GM12891 (cell line): ENCODE results near the gene BACH2.

ENCODE experiments used
- DNase-seq: peaks from one replicate; pipeline ENCODE4 v3.0.0; 2011; ENCODE audit warnings: low spot score; ENCODE audit not compliant: insufficient read length
- FAIRE-seq: peaks from 2 replicates; lab custom pipeline; 2011; peaks lifted over from hg19 to GRCh38; lab: Jason Lieb, UNC
- PAX5 ChIP-seq: IDR thresholded peaks from 2 replicates; pipeline ENCODE4 v1.6.1; 2011; ENCODE audit warnings: low read length, moderate library complexity, mild to moderate bottlenecking; ENCODE audit not compliant: insufficient read depth, severe bottlenecking
- POLR2A ChIP-seq: IDR thresholded peaks from 2 replicates; pipeline ENCODE4 v1.6.1; 2011; ENCODE audit warnings: low read depth, low read length, control low read depth
- POLR2AphosphoS5 ChIP-seq: IDR thresholded peaks from 2 replicates; pipeline ENCODE4 v1.6.1; 2011; ENCODE audit warnings: low read depth, low read length, control low read depth
- POU2F2 ChIP-seq: IDR thresholded peaks from 2 replicates; pipeline ENCODE4 v1.6.1; 2011; ENCODE audit warnings: low read depth, mild to moderate bottlenecking, control low read depth, low read length, moderate library complexity
- SPI1 ChIP-seq: IDR thresholded peaks from 2 replicates; pipeline ENCODE4 v1.6.1; 2011; ENCODE audit warnings: low read depth, low read length, control low read depth
- TAF1 ChIP-seq: IDR thresholded peaks from 2 replicates; pipeline ENCODE4 v1.6.1; 2011; ENCODE audit warnings: low read depth, low read length, control low read depth

BACH2 gene

DNA sequence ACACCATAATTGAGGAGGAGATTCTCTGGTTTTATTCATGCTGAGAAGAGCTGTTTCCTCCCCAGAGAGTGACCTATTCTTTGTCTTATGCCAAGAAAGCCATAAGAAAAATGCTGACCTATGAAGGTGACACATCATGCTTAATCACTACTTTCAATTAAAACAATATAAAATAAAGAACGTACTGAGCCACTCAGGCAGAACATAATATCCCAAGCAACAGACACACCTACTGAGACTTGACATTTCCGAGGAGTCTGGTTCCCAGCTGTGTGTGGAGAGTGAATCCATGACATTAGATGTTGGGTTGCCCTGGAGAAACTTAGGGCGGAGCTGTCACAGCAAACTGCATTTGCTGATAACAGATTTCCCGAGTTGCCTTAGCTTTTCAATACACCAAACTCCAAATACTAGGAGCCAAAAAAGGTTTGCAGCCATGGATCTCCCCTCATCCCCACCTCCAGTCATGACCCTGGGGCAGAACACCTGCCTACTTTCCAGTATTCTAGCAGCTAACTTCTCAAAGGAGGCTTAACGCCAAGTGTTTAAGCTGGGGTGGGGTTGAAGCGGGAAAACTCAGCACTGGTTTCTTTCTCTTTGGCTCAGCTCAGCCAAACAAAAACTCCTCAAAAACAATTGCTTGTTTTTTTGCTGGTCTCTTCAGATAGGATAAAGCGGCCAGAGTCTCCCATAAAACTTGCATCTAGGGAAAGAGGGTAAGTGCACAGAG, 92.2 kb downstream of the BACH2 start:
- TF ChIP-seq POU2F2 (no peak), POLR2AphosphoS5 (no peak), SPI1 (no peak), POLR2A (no peak), TAF1 (no peak), PAX5 (no peak)
- no peak for FAIRE-seq
- DNase-seq, result no peak

DNA sequence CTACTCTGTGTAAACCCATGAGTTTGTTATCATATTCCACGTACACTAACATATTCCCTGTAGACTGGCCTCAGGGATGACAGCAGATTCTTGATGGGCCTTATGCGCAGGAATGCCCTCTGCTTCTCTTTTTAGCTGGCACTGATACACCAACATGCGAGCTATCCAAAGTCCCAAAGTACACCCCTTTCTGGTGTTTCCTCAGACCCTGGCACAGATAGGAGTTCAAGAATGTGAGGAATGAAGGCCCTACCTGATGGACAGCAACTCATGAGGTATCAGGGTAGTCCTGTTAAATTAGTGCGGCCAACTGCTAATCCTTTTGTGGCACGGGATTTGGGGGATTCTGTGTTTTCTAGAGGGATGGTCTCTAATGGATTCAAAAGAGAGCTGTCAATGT, 93.0 kb downstream of the BACH2 start:
- FAIRE-seq, result no peak
- TF ChIP-seq PAX5 (no peak), POLR2AphosphoS5 (no peak), POLR2A (no peak), POU2F2 (no peak), SPI1 (no peak), TAF1 (no peak)
- DNase-seq, result no peak

- TF ChIP-seq POU2F2, result no peak
- DNase-seq, result no peak
- no peak for FAIRE-seq
Measured at GRCh38 chr6:90202156-90202555, 94.5 kb downstream of the BACH2 start.

DNA sequence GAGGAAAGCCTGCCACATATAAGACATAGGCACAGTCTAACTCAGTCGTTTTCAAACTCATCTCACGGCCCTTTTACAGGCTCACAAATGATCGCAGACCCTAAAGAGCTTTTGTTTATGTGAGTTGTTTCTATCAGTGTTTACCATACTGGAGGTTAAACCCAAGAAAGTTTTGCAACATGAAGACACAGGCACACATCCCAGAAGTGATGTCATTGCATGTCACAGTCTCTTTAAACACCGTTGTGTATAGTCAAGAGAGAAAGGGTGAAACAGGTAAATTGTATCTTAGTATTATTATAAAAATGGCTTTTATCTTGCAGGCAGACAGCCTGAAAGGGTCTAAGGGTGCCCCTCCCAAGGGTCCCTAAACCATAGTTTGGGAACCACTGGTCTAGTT, 96.7 kb downstream of the BACH2 start:
- DNase-seq, result no peak
- FAIRE-seq, result no peak
- TF ChIP-seq TAF1, result no peak
- no peak for TF ChIP-seq POU2F2
- no peak for TF ChIP-seq SPI1
- no peak for TF ChIP-seq POLR2A
- no peak for TF ChIP-seq PAX5
- TF ChIP-seq POLR2AphosphoS5, result no peak

DNA sequence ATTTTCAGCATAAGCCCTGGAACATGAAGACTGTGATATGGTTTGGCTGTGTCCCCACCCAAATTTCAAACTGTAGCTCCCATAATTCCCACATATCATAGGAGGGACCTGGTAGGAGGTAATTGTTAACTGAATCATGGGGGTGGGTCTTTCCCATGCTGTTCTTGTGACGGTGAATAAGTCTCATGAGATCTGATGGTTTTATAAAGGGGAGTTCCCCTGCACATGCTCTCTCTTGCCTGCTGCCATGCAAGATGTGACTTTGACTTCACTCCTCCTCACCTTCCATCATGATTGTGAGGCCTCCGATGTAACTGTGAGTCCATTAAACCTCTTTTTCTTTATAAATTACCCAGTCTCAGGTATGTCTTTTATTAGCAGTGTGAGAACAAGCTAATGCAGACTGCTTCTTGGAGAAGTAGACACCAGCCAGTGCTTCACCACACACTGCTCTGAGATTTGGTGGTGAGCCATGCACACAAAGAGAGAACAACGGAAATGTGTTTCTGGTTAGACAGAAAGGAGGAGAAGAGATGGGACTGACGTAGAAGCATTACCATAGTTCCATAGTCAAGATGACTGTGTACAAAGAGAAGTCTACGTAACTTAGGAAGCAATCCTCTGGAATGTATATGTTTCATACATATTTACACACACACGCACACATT, 97.8 kb downstream of the BACH2 start:
- TF ChIP-seq PAX5 (no peak), POU2F2 (no peak), SPI1 (no peak), POLR2AphosphoS5 (no peak), TAF1 (no peak), POLR2A (no peak)
- FAIRE-seq (no peak), DNase-seq (no peak)

DNA sequence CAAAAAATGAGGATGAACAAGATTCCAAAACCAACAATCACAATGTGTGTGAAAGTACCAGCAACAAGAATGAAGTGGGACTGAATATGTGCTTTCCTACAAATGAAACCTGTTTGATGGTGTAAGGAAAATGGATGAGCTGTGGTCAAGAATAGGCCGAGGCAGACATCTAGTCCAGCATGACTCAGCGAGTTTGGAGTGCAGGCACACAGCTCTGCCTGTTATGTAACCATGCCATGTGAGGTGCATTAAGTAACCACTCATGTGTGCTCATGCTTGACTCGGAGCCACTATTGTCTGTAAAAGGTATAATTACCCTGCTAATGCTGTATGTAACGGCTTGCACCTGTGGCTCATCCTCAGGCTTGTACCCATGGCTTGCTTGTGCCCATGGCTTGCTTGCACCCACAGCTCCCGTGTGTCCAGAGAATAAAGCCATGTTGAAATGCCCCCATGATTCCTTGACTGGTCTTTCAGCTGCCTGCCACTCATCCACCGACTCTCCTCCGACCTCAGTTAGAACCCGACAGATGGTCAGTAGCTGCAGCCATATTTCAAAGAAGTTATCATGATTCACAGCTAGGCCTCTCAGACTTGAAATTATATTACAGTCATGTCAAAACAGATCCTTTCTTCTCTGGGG, 98.7 kb downstream of the BACH2 start:
- FAIRE-seq (no peak), DNase-seq (no peak)
- no peak for TF ChIP-seq TAF1
- no peak for TF ChIP-seq SPI1
- TF ChIP-seq POU2F2, result no peak
- TF ChIP-seq PAX5, result no peak
- no peak for TF ChIP-seq POLR2AphosphoS5
- no peak for TF ChIP-seq POLR2A

DNA sequence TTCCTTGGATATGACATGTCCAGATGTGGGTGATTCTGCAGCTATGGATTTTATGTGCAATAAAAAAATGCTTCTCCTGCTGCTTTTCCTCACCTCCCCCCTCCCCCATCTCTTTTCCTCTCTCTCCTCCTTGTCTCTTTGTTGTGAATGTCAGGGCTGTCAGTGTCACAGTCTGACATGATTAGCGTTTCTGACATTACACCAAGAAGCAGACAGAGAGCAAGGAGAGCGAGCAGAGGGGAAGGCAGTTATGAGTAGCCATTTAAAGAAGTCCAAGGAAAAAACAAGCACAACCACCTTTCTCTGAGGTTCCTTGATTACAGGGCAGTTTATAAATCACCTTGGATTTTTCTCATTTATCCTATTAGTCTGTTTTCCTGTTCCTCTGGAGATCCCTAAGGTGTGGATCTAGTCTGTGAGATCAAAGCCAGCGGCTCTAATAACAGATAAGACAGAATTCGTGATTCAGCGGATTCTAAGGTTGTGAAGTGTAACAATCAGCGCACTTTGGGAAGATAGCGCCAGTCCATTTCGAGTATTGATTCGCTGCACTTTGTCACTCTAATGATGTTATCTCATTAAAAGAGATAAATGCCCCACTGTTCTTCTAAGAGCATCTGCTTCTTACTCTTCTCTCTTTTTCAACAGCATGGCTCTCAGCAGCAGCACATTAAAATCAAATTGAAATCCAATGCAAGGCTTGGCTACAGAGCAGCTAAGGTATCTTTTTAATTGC, 101.4 kb downstream of the BACH2 start:
- TF ChIP-seq PAX5, result no peak
- no peak for TF ChIP-seq TAF1
- no peak for TF ChIP-seq POLR2AphosphoS5
- no peak for TF ChIP-seq POLR2A
- no peak for TF ChIP-seq POU2F2
- no peak for TF ChIP-seq SPI1
- DNase-seq (no peak), FAIRE-seq (no peak)

GRCh38 chr6:90194371-90194841, 102.2 kb downstream of the BACH2 start:
- TF ChIP-seq POLR2A, result no peak
- no peak for TF ChIP-seq PAX5
- no peak for TF ChIP-seq TAF1
- TF ChIP-seq POLR2AphosphoS5, result no peak
- TF ChIP-seq SPI1, result no peak
- no peak for TF ChIP-seq POU2F2
- FAIRE-seq (no peak), DNase-seq (no peak)

DNA sequence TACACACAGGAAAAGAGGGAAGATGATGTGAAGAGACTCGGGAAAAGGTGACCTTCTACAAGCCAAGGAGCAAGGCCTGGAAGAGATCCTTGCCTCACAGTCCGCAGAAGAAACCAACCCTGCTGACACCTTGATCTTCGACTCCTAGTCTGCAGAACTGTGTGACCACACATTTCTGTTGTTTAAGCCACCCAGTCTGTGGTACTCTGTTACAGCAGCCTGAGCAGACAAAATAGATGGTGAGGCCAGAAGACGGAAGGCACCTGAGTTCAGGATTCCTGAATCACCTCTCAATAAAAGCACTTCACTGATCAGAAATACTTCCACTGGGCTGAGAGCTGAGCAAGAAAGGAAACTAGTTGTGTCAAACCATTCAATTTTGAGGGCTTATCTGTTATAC, 103.3 kb downstream of the BACH2 start:
- TF ChIP-seq POLR2A (no peak), TAF1 (no peak), PAX5 (no peak), POU2F2 (no peak)
- DNase-seq (no peak), FAIRE-seq (no peak)

DNA sequence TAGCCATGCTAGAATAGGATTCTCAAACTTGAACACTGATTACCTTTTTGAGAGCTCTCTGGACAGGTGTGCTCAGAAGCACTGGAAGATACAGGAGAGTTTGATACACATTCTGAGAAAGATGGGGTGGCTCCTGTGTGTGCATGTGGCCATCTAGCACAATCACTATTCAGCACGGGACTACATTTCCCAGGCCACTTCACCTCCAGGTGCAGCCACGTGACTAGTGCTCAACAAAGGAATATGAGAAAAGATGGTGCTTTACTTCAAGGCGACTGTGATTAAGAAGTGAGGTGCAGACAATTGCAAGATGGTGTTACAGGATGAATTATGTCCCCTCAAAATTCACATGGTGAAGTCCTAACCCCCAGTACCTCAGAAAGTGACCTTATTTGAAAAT, 103.8 kb downstream of the BACH2 start:
- TF ChIP-seq SPI1, result no peak
- no peak for TF ChIP-seq POU2F2
- TF ChIP-seq POLR2AphosphoS5, result no peak
- TF ChIP-seq POLR2A, result no peak
- no peak for DNase-seq
- no peak for FAIRE-seq
